Panc1 (cell line): ENCODE data around the gene ZNG1F.
"Not testable (repeated sequence)": the region's sequence is repeated elsewhere in the genome, so short reads cannot be mapped to it uniquely, and the experiment has no call there.

Experiments
- CTCF ChIP-seq: fragments of 450-650 bp; IDR thresholded peaks from 2 replicates; pipeline ENCODE4 v1.5.1; 2017; ENCODE audit warnings: mild to moderate bottlenecking
- POLR2AphosphoS5 ChIP-seq: IDR thresholded peaks from 2 replicates; pipeline ENCODE4 v1.6.1; 2012; ENCODE audit warnings: mild to moderate bottlenecking, low read depth, low read length, moderate library complexity
- REST ChIP-seq, 2 experiments: IDR thresholded peaks; 2 replicates each; pipeline ENCODE4 v1.6.1; 2011 to 2012; ENCODE audit warnings: low read depth in 2 of 2, control low read depth in 1 of 2, low read length in 1 of 2, mild to moderate bottlenecking in 1 of 2, moderate library complexity in 1 of 2; ENCODE audit not compliant: insufficient read depth in 1 of 2
- SIN3A ChIP-seq: IDR thresholded peaks from 2 replicates; pipeline ENCODE4 v1.6.1; 2012; ENCODE audit warnings: low read depth, mild to moderate bottlenecking, low read length, moderate library complexity, borderline replicate concordance; ENCODE audit not compliant: insufficient read depth

GRCh38 chr9:41237110-41237749, 48.1 kb upstream of the ZNG1F start:
- TF ChIP-seq CTCF; POLR2AphosphoS5; REST (IDR thresholded peaks at IDR 0.05; ENCODE audit: insufficient read depth in 1 of 2, low read depth in 2 of 2, low read length in 1 of 2); SIN3A: not testable (repeated sequence)
